A673 (cell line): Measurements from ENCODE around the gene CCR4. TPM values are rescaled to one million over a fixed set of nuclear protein-coding genes. Genes with fewer than 3 reads are reported as not detected.
"Not testable (repeated sequence)": the region's sequence is repeated elsewhere in the genome, so short reads cannot be mapped to it uniquely, and the experiment has no call there.

ENCODE experiments used
- Bru-seq: library from RNA; stranded (reverse); fragments of 400-500 nt; gene quantifications from one replicate; lab custom pipeline; 2021; lab: Mats Ljungman, UMichigan
- BruChase-seq, 2 experiments: library from RNA; stranded (reverse); fragments of 400-500 nt; gene quantifications; one replicate each; lab custom pipeline; 2021; lab: Mats Ljungman, UMichigan
- BruUV-seq: library from RNA; stranded (reverse); fragments of 400-500 nt; replicated peaks from 2 replicates; lab custom pipeline; 2021; lab: Mats Ljungman, UMichigan
- CTCF ChIA-PET: fragments of 300-600 bp; sonication (Branson Sonifier 250); formaldehyde crosslinking; loops from one replicate; lab custom pipeline; 2022; ENCODE audit warnings: antibody characterized with exemption; lab: Charles Lee
- POLR2A ChIA-PET: fragments of 300-600 bp; sonication (Branson Sonifier 250); formaldehyde crosslinking; loops from one replicate; lab custom pipeline; 2022; ENCODE audit warnings: antibody characterized with exemption; ENCODE audit not compliant: low non-redundant PET; lab: Charles Lee
- DNase-seq: peaks from one replicate; pipeline ENCODE4 v3.0.0-alpha.2; 2015; ENCODE audit warnings: low spot score
- H3K27ac ChIP-seq: fragments of 200-600 bp; sonication (generic); 2 replicates; pipeline ENCODE4 v1.5.1; 2016; ENCODE audit warnings: mixed run types, low read depth, mild to moderate bottlenecking, mixed read lengths, antibody characterized with exemption, low read length; ENCODE audit not compliant: poor library complexity, severe bottlenecking
- H3K27me3 ChIP-seq: fragments of 200-600 bp; sonication (generic); replicated peaks from 2 replicates; pipeline ENCODE4 v1.6.1; 2017; ENCODE audit warnings: mixed run types, low read depth, mild to moderate bottlenecking, mixed read lengths, antibody characterized with exemption, low read length; ENCODE audit not compliant: insufficient read depth, poor library complexity
- H3K36me3 ChIP-seq: fragments of 200-600 bp; sonication (generic); 2 replicates; pipeline ENCODE4 v1.6.1; 2016; ENCODE audit warnings: mixed run types, mild to moderate bottlenecking, mixed read lengths, antibody characterized with exemption, low read length; ENCODE audit not compliant: insufficient read depth, poor library complexity, severe bottlenecking
- H3K4me1 ChIP-seq: fragments of 200-600 bp; sonication (generic); 2 replicates; pipeline ENCODE4 v1.6.1; 2017; ENCODE audit warnings: mixed run types, mild to moderate bottlenecking, mixed read lengths, antibody characterized with exemption, low read length; ENCODE audit not compliant: insufficient read depth, poor library complexity, severe bottlenecking
- H3K4me3 ChIP-seq: fragments of 200-600 bp; sonication (generic); 2 replicates; pipeline ENCODE4 v1.5.1; 2016; ENCODE audit warnings: low read depth, mixed run types, mild to moderate bottlenecking, mixed read lengths, low read length; ENCODE audit not compliant: poor library complexity, severe bottlenecking
- H3K9me3 ChIP-seq: fragments of 200-600 bp; sonication (generic); 2 replicates; pipeline ENCODE4 v1.6.1; 2016; ENCODE audit warnings: mixed run types, low read depth, mild to moderate bottlenecking, mixed read lengths, antibody characterized with exemption, low read length; ENCODE audit not compliant: poor library complexity, severe bottlenecking
- EZH2 ChIP-seq: fragments of 200-600 bp; sonication (generic); IDR thresholded peaks from 2 replicates; pipeline ENCODE4 v1.6.1; 2017; ENCODE audit warnings: borderline replicate concordance, low read depth, mild to moderate bottlenecking, mixed read lengths, antibody characterized with exemption, low read length; ENCODE audit not compliant: poor library complexity, severe bottlenecking
- intact Hi-C: fragments of 100-400 bp; cut with micrococcal nuclease; formaldehyde crosslinking; loops from one replicate; pipeline ENCODE4 v1.10.0; 2022; ENCODE audit not compliant: unreplicated experiment
- long read RNA-seq: library from polyadenylated mRNA; stranded (forward); transcript quantifications from one replicate; pipeline ENCODE4 v2.0.0, GENCODE V29; 2022
- total RNA-seq: library from RNA; stranded (reverse); gene quantifications from 2 replicates; pipeline ENCODE4 v1.2.3, GENCODE V29; 2021
- TF ChIP-seq, protein P1 (sequence below): fragments of 300-800, 200-600 bp; sonication (generic); conservative IDR thresholded peaks from 2 replicates; pipeline ENCODE4 v1.5.1; 2017; ENCODE audit warnings: low read depth, mild to moderate bottlenecking, antibody characterized with exemption, low read length, moderate library complexity, mixed read lengths

Gene CCR4
- not detected in 2 replicates for total RNA-seq
- Bru-seq, nascent RNA = percentile 19 among the genes with signal in this experiment
- percentile 25 among the genes with signal in this experiment for BruChase-seq, experiment 1, labeled RNA remaining after a 2-hour chase
- BruChase-seq, experiment 2, labeled RNA remaining after a 6-hour chase = percentile 17 among the genes with signal in this experiment
- long read RNA-seq = 0 reads

DNA sequence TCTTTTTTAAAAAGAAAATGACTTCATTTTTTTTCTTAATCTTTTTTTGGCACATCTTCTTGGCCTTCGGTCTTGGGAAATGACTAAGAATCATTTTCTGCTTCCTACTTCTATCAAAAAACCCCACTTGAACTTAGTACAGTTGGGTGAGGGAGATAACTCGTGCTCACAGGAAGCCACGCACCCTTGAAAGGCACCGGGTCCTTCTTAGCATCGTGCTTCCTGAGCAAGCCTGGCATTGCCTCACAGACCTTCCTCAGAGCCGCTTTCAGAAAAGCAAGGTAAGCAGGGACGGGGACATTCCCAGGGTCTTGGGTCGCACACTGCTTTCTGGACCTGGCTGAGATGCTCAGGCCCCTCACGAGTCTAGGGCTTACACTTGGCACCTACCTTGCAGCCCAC, at the start of gene CCR4:
CCR4 (plus strand) TSS at position 235 of the 402 bp plus-strand sequence. CDS start 1,779 bp downstream, outside the sequence.
- CTCF ChIA-PET = no interaction called here
- no peak for DNase-seq
- POLR2A ChIA-PET = no interaction called here

DNA sequence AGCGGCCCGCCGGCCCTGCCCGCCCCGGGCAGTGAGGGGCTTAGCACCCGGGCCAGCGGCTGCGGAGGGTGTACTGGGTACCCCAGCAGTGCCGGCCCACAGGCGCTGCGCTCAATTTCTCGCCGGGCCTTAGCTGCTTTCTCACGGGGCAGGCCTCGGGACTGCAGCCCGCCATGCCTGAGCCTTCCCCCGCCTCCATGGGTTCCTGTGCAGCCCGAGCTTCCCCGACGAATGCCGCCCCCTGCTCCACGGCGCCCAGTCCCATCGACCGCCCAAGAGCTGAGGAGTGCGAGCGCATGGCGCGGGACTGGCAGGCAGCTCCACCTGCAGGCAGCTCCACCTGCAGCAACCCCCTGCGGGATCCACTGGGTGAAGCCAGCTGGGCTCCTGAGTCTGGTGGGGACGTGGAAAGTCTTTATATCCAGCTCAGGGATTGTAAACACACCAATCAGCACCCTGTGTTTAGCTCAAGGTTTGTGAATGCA, 48.5 kb upstream of the CCR4 start:
- H3K36me3 ChIP-seq, H3K27ac ChIP-seq, POLR2A ChIA-PET, BruUV-seq, H3K9me3 ChIP-seq, H3K27me3 ChIP-seq, intact Hi-C loops, H3K4me1 ChIP-seq: not testable (repeated sequence)
- peak overlapping the region; percentile 24 for H3K4me3 ChIP-seq
- DNase-seq = peak; percentile 36
- CTCF ChIA-PET = interaction anchor here (0.5 kb wide), 1 partner anchor 117 kb away, joined by 3 read pairs; no protein-coding TSS in a partner anchor

More for the DNA sequence above, at the start of gene CCR4:
- H3K9me3 ChIP-seq = no peaks in the 10 kb centered on the region
- no peak within 1 kb of the TSS for H3K27ac ChIP-seq
- H3K4me1 ChIP-seq = no peaks in the 10 kb centered on the region
- intact Hi-C loops = no loop called here
- no TSS peak for BruUV-seq
- no peak within 1 kb of the TSS for H3K4me3 ChIP-seq
- H3K36me3 ChIP-seq = no peaks in the 10 kb centered on the region
- no peaks in the 10 kb centered on the region for H3K27me3 ChIP-seq
- TF ChIP-seq, protein P1, sequence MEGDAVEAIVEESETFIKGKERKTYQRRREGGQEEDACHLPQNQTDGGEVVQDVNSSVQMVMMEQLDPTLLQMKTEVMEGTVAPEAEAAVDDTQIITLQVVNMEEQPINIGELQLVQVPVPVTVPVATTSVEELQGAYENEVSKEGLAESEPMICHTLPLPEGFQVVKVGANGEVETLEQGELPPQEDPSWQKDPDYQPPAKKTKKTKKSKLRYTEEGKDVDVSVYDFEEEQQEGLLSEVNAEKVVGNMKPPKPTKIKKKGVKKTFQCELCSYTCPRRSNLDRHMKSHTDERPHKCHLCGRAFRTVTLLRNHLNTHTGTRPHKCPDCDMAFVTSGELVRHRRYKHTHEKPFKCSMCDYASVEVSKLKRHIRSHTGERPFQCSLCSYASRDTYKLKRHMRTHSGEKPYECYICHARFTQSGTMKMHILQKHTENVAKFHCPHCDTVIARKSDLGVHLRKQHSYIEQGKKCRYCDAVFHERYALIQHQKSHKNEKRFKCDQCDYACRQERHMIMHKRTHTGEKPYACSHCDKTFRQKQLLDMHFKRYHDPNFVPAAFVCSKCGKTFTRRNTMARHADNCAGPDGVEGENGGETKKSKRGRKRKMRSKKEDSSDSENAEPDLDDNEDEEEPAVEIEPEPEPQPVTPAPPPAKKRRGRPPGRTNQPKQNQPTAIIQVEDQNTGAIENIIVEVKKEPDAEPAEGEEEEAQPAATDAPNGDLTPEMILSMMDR = no peak
- TF ChIP-seq EZH2 = no peak

DNA sequence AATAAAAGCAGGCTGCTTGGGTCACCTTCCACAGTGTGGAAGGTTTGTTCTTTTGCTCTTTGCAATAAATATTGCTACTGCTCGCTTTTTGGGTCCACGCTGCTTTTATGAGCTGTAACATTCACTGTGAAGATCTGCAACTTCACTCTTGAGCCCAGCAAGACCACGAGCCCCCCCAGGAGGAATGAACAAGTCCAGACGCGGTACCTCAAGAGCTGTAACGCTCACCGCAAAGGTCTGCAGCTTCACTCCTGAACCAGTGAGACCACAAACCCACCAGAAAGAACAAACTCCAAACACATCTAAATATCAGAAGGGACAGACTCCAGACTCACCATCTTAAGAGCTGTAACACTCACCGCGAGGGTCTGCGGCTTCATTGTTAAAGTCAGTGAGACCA, 47.5 kb upstream of the CCR4 start:
- Histone ChIP-seq H3K36me3 (no peaks in the 10 kb centered on the region), H3K4me3 (no peak overlapping the region), H3K27me3 (no peaks in the 10 kb centered on the region), H3K27ac (no peak overlapping the region), H3K9me3 (no peaks in the 10 kb centered on the region), H3K4me1 (no peaks in the 10 kb centered on the region)
- no peak for TF ChIP-seq EZH2
- TF ChIP-seq, protein P1 = no peak
- ChIA-PET POLR2A (no interaction called here), CTCF (no interaction called here)
- intact Hi-C loops = no loop called here
- BruUV-seq = no TSS peak
- DNase-seq = no peak

DNA sequence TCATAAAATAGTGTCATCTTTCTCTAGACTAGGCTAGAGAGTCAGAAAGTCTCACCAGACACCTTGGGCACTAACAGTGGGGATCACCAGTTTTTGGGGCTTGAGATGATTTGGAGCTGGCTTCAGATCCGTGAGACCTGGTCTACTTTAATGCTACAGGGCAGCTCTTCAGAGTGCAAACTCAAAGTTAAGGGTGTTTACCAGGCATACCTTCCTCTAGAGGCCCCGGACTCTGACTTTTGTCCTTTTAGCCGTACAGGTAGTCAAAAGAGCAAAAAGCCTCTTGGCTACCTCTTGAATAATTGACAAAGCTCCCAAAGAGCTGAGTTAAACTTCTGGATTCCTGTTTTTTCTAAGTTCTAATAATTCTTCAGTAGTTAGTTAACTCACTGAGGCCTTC, 41.4 kb upstream of the CCR4 start:
- no peaks in the 10 kb centered on the region for H3K9me3 ChIP-seq
- no peak for TF ChIP-seq EZH2
- TF ChIP-seq, protein P1 = no peak
- no TSS peak for BruUV-seq
- CTCF ChIA-PET = interaction anchor here (0.6 kb wide), 2 partner anchors 25 to 164 kb away, joined by 3 to 17 read pairs; no protein-coding TSS in a partner anchor
- no peaks in the 10 kb centered on the region for H3K27me3 ChIP-seq
- no peaks in the 10 kb centered on the region for H3K36me3 ChIP-seq
- no peak overlapping the region for H3K4me3 ChIP-seq
- DNase-seq = no peak
- no peaks in the 10 kb centered on the region for H3K4me1 ChIP-seq
- H3K27ac ChIP-seq = no peak overlapping the region
- POLR2A ChIA-PET = no interaction called here
- intact Hi-C loops = no loop called here
